GM12872 (cell line): ENCODE results near the gene HNRNPUL1.

Experiments
- TF ChIP-seq, protein P1 (sequence below): IDR thresholded peaks from 3 replicates; pipeline ENCODE4 v1.5.1; 2011; ENCODE audit warnings: low read depth, mild to moderate bottlenecking, low read length, moderate library complexity; ENCODE audit not compliant: insufficient read depth

HNRNPUL1 gene

DNA sequence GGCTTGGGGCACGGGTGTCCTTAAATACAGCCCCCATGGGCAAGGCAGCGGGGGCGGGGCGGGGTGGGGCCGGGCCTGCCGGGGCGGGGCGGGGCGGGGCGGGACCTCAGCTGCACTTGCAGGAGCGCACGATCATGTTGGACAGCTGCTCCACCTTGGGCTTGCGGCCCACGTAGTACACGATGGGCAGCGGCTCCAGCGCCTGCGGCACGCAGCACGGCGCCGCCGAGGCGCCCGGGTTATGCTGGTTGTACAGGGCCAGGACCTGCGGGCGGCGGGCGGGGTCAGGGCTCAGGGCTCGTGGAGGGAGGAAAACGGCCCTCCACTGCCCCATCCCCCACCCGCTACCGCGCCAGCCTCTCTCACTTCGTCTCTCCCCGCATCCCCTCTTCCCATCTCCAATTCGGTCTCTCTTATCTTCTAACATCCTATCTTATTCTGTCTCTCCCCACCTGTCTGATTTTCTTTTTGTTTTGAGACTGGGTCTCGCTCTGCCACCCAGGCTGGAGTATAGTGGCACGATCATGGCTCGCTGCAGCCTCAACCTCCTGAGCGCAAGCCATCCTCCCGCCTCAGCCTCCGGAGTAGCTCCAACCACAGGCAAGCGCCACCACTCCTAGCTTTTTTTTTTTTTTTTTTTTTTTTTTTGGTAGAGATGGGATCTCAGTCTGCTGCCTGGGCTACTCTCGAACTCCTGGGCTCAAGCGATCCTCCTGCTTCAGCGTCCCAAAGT lies 66.9 kb downstream of the HNRNPUL1 start:
- TF ChIP-seq, protein P1, sequence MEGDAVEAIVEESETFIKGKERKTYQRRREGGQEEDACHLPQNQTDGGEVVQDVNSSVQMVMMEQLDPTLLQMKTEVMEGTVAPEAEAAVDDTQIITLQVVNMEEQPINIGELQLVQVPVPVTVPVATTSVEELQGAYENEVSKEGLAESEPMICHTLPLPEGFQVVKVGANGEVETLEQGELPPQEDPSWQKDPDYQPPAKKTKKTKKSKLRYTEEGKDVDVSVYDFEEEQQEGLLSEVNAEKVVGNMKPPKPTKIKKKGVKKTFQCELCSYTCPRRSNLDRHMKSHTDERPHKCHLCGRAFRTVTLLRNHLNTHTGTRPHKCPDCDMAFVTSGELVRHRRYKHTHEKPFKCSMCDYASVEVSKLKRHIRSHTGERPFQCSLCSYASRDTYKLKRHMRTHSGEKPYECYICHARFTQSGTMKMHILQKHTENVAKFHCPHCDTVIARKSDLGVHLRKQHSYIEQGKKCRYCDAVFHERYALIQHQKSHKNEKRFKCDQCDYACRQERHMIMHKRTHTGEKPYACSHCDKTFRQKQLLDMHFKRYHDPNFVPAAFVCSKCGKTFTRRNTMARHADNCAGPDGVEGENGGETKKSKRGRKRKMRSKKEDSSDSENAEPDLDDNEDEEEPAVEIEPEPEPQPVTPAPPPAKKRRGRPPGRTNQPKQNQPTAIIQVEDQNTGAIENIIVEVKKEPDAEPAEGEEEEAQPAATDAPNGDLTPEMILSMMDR = no peak

DNA sequence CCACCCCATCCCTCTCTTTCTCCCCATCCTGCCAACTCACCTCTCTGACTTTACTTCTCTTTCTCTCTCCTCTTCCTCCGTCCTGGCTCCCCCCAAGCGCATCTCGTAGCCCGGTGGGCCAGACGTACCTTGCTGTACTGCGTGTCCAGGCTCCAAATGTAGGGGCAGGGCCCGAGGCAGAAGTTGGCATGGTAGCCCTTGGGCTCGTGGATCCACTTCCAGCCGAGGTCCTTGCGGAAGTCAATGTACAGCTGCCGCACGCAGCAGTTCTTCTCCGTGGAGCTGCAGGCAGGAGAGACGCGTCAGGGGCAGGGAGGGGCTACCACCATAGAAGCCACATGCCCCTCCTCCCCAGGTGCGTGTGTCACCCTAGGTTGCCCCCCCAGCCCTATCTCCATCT lies 67.8 kb downstream of the HNRNPUL1 start:
- TF ChIP-seq, protein P1 = no peak

DNA sequence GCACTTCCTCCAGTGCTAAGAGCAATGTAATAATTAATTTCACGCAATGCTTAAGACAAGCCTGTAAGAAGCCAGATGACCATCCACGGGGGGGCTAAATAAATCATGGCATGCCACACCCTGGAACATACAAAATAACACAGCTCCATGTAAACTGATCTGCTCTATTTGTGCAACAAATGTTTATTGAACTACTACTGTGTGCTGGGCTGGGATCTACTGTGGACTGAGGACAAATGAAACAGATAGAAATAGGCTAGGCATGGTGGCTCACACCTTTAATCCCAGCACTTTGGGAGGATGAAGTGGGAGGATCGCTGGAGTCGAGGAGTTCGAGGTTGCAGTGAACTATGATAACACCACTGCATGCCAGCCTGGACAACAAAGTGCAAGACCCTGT lies 68.3 kb downstream of the HNRNPUL1 start:
- TF ChIP-seq, protein P1 = no peak

DNA sequence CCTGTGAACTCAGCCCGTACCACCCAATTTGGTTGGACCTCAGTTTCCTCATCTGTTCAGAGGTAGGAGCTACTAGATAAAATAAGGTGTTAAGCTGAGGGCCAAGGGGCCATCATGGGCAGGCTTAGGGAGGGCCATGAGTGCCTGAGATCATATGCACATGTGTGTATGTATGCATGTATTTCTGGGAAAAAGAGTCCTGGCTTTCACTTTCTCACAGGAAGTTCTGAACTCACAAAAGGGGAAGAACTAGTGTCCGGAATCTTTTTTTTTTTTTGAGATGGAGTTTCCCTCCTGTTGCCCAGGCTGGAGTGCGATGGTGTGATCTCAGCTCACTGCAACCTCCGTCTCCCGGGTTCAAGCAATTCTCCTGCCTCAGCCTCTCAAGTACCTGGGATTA lies 70.6 kb downstream of the HNRNPUL1 start:
- TF ChIP-seq, protein P1 = no peak

DNA sequence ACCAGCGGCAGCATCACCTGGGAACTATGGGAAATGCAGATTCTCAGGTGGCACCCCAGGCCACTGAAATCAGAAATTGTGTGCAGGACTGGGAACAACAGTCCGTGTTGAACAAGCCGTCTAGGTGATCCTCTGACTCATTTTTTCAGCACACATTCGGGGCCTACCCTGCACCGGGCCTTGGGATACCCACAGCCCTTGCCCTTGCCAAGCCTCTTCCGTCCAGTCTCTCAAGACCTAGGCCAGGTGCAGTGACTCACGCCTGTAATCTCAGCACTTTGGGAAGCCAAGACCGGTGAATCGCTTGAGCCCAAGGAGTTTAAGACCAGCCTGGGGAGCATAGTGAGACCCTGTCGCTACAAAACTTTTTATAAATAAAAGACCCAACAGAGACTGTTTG lies 71.3 kb downstream of the HNRNPUL1 start:
- TF ChIP-seq, protein P1 = no peak

DNA sequence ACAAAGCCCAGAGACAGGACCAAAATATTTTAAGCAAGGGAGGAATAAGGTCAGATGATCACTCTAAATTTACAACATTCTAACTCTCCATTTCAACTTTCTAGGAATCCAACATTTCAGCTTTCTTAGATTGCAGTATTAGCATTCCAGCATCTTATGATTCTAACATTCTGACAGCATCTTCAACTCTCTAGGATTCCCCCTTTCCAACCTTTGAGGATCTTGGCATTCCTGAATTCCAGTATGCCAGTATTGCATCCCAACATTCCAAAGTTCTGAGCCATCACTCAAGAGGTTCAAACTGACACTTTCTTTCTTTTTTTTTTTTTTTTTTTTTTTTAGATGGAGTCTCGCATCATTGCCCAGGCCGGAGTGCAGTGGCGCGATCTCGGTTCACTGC lies 75.8 kb downstream of the HNRNPUL1 start:
- TF ChIP-seq, protein P1 = no peak

DNA sequence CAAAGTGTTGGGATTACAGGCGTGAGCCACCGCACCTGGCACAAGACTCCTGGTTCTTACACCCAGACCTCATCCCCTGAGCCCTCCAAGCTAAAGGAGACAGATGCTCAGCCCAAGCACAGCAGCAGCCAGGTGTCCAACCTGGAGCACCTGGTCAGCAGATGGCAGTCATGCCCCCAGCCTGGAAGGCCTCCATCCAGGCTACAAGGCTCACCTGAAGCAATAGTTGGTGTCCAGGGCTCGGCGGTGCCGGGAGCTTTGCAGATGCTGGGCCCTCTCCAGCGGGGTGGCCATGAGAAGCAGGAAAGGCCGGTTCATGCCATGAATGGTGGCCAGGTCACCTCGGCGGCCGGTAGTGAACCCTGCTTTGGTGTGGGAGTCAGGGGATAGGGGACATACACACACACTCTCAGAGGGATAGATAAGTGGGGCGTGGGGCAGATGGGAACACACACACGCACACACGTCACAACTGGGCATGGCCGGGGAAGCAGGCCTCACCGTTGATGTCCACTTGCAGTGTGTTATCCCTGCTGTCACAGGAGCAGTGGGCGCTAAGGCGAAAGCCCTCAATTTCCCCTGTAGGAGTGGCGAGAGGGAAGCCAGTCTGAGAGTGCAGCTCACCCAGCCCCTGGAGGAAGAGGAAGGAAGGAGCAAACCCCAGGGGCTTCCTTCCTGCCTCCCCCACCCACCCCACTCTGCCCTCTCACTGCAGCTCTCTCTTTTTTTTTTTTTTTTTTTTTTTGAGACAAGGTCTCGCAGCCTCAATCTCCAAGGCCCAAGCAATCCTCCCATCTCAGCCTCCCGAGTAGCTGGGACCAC lies 77.7 kb downstream of the HNRNPUL1 start:
- TF ChIP-seq, protein P1 = no peak
